Measurements from ENCODE around the gene FBXO17. TPM values are rescaled to one million over a fixed set of nuclear protein-coding genes. Genes with fewer than 3 reads are reported as not detected.

Gene FBXO17
- total and polyA plus RNA-seq, 2 donors (not counting 3 experiments of a cell fraction or from before 2014, with no cell fraction given): 21.8 to 23.8 TPM

DNA sequence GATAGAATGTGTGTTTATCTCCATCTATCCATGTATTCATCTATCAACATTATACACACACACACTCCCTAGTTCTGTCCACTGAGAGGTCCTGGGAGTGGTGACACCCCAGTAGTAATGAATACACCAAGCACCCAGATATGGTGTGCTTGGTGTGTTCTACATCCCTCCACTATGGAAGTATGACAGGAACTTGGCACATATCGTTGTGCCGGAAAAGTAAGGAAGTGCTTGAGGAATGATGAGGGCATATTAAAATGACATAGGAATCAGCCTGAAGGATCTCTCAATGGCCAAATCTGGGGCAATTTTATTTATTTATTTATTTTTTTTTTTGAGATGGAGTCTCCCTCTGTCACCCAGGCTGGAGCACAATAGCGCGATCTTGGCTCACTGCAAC, 28.3 kb upstream of the FBXO17 start:
- no peak overlapping the region for H2AFZ ChIP-seq (ENCODE audit: low read depth, low read length)
- BruUV-seq (replicated peaks): no TSS peak
- POLR2A ChIA-PET: no interaction called here

More for the DNA sequence above, 28.3 kb upstream of the FBXO17 start:
- CTCF ChIA-PET: no interaction called here
- Histone ChIP-seq H3K9ac (replicated peaks; ENCODE audit: extremely low read depth, insufficient read depth, low read length) (no peak overlapping the region), H3K4me2 (ENCODE audit: insufficient read depth, low read length) (no peak overlapping the region), H3K9me3 (replicated peaks; ENCODE audit: control insufficient read depth, insufficient read depth, low read length) (no peaks in the 10 kb centered on the region), H3K79me2 (ENCODE audit: control insufficient read depth, insufficient read depth, low read length) (no peaks in the 10 kb centered on the region), H3K27me3 (ENCODE audit: control insufficient read depth in 2 of 2, insufficient read depth in 2 of 2, low read length in 2 of 2) (no peaks in the 10 kb centered on the region), H3K4me3 (replicated peaks in 1 of 3; ENCODE audit: insufficient read depth in 1 of 3, low read depth in 1 of 3, low read length in 3 of 3) (no peak overlapping the region), H4K20me1 (replicated peaks; ENCODE audit: control insufficient read depth, extremely low read depth, insufficient read depth, low read length) (no peaks in the 10 kb centered on the region), H3K27ac (ENCODE audit: insufficient read depth, low read depth, low read length) (no peak overlapping the region), H3K36me3 (ENCODE audit: control insufficient read depth in 2 of 2, extremely low read depth in 1 of 2, insufficient read depth in 2 of 2, low read length in 2 of 2) (no peaks in the 10 kb centered on the region), H3K4me1 (ENCODE audit: control insufficient read depth, extremely low read depth, insufficient read depth, low read length) (no peaks in the 10 kb centered on the region), H3K9me1 (replicated peaks; ENCODE audit: control insufficient read depth, extremely low read depth, insufficient read depth, low read length) (no peaks in the 10 kb centered on the region)
- intact Hi-C loops (cut with micrococcal nuclease) (no loop called here), dilution Hi-C loops (cut with MboI; ENCODE audit: extremely low pct_ligation_motif_present, low sequenced_read_pairs) (no loop called here)
- TF ChIP-seq, protein P1, sequence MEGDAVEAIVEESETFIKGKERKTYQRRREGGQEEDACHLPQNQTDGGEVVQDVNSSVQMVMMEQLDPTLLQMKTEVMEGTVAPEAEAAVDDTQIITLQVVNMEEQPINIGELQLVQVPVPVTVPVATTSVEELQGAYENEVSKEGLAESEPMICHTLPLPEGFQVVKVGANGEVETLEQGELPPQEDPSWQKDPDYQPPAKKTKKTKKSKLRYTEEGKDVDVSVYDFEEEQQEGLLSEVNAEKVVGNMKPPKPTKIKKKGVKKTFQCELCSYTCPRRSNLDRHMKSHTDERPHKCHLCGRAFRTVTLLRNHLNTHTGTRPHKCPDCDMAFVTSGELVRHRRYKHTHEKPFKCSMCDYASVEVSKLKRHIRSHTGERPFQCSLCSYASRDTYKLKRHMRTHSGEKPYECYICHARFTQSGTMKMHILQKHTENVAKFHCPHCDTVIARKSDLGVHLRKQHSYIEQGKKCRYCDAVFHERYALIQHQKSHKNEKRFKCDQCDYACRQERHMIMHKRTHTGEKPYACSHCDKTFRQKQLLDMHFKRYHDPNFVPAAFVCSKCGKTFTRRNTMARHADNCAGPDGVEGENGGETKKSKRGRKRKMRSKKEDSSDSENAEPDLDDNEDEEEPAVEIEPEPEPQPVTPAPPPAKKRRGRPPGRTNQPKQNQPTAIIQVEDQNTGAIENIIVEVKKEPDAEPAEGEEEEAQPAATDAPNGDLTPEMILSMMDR (IDR thresholded peaks at IDR 0.05; ENCODE audit: extremely low read depth in 1 of 2, insufficient read depth in 1 of 2, low read depth in 1 of 2, low read length in 2 of 2): no peak
- TF ChIP-seq JUN (IDR thresholded peaks at IDR 0.05; ENCODE audit: borderline replicate concordance, insufficient read depth, insufficient read length, low read depth) (no peak), MYC (IDR thresholded peaks at IDR 0.05; ENCODE audit: low read depth, low read length) (no peak), POLR2A (IDR thresholded peaks at IDR 0.05; ENCODE audit: low read depth, low read length) (no peak), EZH2 (IDR thresholded peaks at IDR 0.05; ENCODE audit: borderline replicate concordance, low read depth, low read length, severe bottlenecking) (no peak), POLR2AphosphoS5 (IDR thresholded peaks at IDR 0.05; ENCODE audit: insufficient read depth, low read depth, low read length) (no peak), GATA2 (IDR thresholded peaks at IDR 0.05; ENCODE audit: insufficient read depth, insufficient read length, low read depth, low read length) (no peak), FOS (IDR thresholded peaks at IDR 0.05; ENCODE audit: borderline replicate concordance, insufficient read depth, low read length) (no peak)
- TF ChIP-seq, protein P2, sequence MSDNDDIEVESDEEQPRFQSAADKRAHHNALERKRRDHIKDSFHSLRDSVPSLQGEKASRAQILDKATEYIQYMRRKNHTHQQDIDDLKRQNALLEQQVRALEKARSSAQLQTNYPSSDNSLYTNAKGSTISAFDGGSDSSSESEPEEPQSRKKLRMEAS (IDR thresholded peaks at IDR 0.05; ENCODE audit: insufficient read depth, insufficient read length): no peak
- DNase-seq (ENCODE audit: low read depth, low spot score) (no peak), FAIRE-seq (no peak)

Data from endothelial cell of umbilical vein (primary cell).